G401.6 (cell line): ENCODE results near the gene HHAT.

Experiments used
- FAIRE-seq: peaks from 2 replicates; lab custom pipeline; 2012; peaks lifted over from hg19 to GRCh38; lab: Jason Lieb, UNC

Gene HHAT

DNA sequence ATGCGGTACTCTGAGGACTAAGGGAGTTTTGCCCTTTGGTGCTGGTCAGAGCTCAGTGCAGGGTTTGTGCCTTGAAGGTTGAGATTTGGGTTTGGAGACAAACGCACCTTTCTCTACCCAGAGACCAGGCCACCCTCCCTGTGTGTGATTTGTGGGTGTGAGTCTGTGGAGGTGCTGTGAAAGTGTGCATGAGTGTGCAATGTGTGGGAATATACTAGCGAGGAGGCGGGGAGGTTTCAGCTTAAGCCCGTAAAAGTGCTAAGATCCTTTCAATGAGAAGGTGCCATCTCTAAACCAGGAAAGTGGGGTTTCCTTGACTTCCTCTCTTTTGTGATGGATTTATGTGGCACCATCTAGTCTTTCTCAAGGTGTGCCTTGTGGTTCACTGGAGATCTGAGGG lies 225.7 kb downstream of the HHAT start:
- FAIRE-seq: no peak

DNA sequence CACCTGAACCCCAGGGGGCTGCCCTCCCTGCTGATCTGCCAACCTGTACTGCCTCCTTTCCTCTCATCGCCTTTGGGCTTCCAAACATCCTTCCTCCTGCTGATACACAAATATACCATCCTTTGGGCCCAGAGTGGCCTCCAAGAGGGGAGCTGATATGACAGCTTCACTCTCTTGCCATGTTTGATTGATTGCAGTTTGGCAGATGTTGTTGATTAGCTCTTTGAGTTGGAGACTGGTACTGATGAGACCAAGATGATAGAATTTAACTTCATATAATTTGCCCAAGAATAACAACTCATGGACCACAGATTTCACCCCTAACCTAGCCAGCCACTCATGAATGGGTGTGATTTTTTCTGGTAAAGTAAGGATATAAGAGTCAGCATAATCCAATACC lies 227.8 kb downstream of the HHAT start:
- no peak for FAIRE-seq

DNA sequence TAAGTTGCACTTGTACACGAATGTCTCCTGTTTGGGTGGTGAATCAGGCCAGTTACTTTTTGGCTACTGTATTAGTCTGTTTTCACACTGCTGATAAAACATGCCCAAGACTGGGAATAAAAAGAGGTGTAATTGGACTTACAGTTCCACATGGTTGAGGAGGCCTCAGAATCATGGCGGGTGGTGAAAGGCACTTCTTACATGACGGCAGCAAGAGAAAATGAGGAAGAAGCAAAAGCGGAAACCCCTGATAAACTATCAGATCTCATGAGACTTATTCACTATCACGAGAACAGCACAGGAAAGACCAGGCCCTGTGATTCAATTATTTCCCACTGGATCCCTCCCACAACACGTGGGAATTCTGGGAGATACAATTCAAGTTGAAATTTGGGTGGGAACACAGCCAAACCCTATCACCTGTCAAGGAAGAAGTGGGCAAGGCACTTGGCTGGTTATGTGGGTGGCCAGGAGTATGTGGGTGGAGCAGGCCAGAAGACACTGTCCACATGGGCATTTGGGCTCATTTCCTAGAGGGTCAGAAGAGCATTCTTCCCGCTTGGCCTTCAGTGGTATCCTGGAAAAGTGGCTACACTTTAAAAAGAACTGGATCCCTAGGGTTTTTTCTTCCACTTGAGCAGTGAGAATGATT lies 228.8 kb downstream of the HHAT start:
- no peak for FAIRE-seq

DNA sequence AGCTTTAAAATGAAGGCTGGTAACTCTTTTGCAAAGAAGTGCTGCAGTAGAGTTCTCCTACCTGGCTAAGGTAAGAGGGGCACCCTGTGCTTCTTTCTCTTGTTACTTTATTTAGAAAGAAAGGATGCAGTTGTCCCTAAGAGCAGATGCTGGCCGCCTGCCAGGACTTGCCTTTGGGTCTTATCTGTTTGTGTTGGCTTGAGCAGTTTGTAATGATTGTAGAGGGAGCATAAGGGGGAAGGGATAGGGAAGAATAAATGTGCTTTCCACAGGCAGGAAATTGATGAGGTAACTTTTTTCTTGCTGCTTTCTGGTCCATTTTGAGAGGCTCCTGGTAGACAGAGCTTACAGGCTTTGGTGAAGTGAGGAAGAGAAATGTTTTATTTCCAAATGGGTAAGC lies 229.6 kb downstream of the HHAT start:
- FAIRE-seq: no peak

DNA sequence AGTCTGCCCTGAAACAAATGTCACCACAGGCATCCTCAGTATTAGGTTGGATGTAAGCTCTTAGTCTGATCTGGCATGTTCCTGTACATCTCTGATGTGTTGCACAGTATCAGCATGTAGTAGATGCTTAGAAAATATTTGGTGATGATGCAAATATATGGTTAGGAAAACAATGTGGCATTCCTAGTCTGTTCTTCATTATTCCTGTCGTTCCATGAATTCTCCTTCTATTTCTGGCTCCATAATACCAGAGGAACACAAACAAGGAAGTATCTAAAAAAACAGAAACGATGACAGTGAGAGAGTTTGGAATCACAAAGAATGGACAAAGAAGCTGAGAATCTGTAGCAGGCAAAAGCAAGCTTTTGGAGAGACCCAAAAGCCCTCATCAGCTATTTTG lies 236.6 kb downstream of the HHAT start:
- FAIRE-seq: no peak

DNA sequence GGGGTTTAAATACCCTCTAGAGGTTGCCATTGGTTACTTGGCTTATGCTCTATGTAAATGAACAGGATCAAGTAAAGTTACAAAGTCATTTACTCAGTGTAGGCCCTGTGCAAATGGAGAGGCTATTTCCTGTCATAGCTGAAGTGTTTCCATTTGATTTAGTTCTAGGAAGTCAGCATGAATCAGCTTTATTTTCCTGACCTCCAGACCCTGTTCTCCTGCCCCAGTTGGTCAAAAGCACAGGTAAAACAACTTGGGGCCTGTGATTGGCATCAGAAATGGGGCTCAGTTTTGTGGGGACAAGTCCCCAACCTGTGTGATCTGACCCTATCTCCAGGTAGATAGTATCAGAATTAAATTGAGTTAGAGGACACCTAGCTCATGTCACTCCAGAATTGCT lies 239.9 kb downstream of the HHAT start:
- no peak for FAIRE-seq

DNA sequence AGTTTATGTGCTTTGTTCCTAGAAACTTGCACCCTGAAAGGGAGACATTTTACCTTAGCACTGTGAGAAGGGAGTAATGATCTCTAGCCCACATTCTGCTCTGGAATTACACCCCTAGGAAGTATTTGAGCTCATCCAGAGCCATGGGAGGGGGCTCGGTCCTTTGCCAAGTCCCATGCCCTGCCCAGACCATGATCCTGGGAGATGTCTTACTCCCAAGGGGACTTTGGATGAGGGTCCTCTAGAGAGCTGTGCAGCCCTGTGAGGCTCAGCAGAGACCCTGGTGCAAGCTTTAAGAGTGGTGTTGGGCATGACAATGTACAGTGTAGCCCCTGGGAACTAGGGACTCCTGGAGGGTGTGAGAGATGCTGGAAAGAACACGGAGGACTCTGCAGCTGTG lies 241.4 kb downstream of the HHAT start:
- FAIRE-seq: no peak

DNA sequence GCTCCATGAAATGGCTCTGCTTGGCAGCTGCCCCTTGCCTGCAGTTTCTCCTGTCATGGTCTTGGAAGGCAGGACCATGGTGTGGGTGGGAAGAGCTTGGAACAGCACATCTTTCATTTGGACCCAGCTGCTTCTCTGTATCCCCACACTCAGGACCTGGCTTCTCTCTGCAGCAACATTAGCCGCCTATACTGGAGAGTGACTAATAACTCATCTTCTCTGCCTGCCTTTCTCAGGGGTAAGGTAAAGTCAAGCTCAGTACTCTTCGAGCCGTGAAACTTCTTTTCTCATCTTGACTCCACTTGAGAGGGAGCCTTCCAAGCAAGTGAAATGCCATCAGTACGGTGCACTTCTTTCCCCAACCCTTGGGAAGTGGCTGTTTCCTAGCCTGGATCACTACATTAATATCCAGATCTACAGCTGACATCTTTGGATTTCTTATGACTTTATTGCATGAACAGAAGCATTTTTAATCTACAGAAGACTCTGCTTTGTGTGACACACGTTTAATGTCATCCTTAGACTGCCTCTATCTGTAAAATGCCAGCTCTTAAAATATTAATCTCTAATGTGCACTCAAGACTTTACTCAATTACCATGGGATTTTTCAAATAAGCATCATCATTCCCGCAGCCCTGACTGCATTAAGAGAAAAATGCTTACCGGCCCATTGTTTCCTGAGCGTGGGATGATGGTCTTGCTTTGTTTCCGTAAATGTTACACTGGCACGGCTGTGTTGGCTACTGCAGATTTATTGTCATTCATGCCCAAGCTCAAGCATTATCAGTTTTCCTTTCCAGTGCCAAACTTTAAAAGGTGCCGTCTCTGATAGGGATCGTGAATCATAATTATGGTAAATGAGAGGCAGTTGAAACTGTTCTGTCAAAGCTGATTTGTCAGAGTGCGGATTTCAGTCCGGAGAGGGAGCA lies 242.9 kb downstream of the HHAT start:
- FAIRE-seq: no peak

DNA sequence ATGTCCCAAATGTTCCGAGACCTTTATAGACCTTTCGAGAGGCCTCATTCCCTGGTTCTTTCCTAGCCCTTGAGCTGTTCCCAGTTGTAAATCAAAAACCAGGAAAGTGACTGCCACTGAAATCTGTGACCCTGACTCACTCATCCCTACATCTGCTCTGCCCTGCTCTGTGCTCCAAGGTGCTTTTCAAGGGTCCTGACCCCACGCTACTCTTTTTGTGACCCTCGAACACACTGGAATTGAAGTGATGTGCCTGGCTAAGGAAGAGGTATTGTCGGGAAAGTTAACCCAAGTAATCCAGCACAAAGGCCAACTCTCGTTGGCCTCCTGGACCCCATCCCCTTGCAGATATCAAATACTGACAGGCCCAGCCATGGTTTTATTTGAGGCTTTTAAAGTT lies 244.4 kb downstream of the HHAT start:
- no peak for FAIRE-seq

DNA sequence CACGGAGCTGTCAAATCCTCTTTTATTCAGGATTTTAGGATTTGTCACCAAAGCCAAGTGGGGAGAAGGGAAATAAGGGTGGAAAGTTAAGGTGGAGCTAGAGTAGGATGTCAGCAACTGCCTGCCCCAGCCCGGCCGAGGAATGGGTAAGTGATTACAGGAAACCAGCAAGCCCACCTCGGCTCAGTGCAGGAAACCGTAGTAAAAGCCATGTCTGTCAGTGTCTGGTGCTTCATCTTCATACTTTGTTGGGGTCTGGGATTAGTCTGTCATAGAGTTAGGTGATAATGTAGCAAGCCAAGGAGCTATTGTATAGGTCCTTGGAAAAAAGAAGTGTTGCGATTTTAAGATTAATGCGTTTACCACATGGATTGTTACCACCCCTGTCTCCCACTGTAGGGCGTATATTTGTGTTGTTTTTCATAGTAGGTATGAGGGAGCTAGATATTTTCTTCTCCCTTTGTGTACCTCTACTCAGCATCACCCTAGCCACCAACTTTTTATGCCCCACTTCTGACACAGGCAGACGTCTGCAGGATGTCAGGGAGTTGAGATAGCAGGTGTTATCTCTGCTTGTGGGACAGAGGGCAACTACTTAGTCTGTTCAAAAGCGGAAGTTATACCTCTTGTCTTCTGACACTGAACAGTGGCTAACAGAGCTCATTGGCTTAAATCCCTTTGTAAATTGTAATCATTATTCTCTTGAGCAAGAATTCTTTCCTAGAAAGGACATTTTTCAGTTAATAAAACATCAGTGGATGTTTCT lies 253.7 kb downstream of the HHAT start:
- no peak for FAIRE-seq

DNA sequence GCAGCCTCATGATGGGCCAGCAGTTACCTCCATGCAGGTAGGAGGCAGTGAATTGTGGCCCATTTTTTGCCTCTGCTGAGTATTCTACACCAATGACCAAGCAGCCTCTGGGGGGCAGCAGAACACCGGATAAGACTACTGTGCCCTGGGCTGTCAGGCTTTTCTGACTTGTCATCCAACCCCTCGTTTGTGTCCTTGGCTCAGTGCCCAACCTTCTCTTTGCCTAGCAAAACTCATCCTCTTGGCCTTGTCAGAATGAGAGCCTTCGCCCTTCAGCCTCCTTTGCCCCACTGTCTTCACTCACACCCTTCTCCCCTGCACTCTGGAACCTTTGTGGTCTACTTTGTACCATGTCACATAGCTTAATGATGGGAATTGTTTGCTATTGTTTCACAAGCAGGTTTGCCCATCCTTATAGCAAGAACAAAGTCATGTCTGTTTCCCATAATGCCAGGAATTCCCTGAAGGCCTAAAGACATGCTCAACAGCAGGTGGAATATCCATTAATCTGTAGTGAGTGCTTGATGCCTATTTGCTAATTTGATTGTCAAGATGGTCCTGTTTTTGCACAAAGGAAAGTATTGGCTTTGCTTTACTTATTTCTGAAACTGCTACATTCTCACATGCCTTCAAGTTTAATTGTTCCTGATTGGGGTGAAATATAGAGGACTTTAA lies 255.9 kb downstream of the HHAT start:
- FAIRE-seq: no peak

DNA sequence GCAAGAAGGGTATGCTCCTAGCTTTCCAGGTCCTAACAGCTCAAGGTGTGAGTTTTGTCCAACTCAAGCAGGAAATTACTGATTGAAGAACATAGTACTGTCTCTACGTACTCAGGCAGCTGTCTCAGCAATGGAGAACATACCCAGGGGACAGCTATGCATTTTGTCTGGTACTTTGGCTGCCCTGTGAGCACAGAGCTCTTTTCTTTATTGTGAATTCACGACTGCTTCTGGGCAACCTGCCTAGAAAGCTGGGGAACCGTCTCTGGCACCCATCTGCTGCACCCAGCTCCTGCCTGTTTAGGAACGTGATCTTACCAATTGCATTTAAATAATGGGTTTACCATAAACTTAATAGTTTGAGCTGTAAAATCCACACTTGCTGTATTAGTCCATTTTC lies 258.1 kb downstream of the HHAT start:
- no peak for FAIRE-seq

DNA sequence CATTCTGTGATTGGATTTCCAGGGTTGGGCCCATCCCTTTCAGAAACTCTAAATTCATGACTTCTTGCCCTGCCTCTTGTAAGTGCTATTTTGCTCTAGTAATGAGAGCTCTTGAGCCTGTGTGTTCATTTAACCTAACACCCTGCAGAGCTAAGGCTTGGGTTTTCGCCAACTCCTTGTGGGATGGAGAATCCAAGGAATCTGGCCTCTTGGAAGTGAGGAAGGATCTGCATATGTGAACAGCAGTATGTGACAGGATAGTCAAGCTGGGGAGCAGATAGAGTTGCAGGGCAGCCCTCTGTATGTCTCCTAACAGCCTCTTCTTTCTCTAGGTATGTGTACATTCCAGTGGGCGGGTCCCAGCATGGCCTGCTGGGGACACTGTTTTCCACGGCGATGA lies 258.9 kb downstream of the HHAT start:
- no peak for FAIRE-seq

DNA sequence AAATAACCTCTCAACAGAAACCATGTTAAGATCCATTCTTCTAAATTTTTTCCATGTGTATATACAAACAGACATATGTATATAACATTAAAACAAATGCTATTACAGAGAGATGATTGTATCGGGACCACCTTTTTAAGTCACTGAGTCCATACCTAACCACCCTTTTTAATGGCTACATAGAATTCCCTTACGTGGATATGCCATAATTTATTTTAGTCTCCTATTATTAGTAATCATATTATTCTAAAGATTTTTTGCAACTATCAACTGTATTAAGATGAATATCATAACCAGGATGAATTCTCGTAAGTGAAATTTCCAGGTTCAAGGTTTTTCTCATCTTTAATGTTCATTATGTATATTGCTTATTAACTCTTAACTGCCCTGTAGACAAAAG lies 259.7 kb downstream of the HHAT start:
- no peak for FAIRE-seq

DNA sequence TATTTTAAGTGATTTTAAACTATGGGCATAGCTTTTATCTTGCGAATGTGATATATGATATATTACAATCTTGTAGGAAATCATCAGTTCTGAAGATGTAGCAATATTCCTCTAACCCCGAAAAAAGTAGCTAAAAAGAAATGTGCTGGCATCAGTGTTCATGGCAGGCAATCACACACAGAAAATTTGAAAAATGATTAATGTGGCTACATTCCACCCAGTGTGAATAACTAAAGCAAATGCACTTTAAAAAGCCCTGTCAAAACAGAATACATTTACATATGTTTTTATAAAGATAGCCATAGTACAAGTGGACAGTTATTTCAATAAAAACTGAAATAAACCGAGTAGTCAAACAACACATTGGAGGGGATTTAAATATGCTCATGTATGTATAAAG lies 260.2 kb downstream of the HHAT start:
- no peak for FAIRE-seq

DNA sequence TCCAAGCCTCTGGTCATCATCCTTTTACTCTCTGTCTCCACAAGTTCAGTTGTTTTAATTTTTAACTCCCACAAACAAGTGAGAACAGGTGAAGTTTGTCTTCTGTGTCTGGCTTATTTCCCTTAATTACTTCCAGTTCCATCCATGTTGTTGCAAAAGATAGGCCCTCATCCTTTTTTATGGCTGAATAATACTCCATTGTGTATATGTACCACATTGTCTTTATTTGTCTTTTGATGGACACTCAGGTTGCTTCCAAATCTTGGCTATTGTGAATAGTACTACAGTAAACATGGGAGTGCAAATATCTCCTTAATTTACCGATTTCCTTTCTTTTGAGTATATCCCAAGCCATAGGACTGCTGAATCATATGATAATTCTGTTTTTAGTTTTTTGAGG lies 262.5 kb downstream of the HHAT start:
- no peak for FAIRE-seq

DNA sequence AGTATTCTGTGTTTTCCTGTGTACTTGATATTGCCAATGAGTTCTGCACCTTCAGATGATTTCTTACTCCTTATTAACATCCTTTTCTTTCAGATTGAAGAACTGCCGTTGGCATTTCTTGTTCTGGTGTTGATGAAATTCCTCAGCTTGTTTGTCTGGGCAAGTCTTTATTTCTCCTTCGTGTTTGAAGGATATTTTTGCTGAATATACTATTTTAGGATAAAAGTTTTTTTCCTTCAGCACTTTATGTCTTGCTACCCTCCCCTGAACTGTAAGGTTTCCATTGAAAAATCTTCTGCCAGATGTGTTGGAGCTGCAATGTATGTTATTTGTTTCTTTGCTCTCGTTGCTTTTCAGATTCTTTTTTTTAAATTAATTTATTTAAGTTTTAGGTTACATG lies 265.9 kb downstream of the HHAT start:
- FAIRE-seq: no peak

DNA sequence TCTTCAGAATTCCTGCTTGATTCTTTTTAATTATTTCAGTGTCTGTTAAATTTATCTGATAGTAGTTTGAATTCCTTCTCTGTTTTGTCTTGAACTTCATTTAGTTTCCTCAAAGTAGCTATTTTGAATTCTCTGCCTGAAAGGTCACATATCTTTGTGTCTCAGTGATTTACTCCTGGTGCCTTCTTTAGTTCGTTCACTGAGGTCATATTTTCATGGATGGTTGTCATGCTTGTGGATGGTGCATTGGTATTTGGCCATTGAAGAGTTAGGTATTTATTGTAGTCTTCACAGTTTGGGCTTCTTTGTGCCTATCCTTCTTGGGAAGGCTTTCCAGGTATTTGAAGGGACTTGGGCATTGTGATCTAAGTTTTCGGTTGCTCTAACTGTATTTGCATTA lies 267.9 kb downstream of the HHAT start:
- no peak for FAIRE-seq

DNA sequence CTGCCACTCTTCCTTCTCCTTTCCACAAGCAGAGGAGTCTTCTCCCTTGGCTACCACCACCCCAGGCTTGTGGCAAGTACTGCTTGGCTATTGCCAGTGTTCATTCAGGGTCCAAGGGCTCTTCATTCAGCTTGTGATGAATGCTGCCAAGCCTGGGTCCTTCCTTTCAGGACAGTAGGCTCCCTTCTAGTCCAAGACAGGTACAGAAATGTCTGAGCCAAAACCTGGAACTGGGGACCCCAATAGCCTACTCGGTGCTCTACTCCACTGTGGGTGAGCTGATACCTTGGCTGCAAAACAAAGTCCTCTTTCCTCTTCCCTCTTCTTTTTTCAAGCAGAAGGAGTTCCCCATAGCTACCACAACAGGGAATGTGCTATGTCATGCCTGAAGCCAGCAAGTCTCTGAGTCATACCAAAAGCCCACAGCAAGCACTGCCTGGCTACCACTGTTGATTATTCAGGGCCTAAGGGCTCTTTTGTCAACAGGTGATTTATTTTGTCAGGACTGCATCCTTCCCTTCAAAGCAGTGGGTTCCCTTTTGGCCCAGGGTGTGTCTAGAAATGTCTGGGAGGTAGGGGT lies 268.9 kb downstream of the HHAT start:
- FAIRE-seq: no peak

DNA sequence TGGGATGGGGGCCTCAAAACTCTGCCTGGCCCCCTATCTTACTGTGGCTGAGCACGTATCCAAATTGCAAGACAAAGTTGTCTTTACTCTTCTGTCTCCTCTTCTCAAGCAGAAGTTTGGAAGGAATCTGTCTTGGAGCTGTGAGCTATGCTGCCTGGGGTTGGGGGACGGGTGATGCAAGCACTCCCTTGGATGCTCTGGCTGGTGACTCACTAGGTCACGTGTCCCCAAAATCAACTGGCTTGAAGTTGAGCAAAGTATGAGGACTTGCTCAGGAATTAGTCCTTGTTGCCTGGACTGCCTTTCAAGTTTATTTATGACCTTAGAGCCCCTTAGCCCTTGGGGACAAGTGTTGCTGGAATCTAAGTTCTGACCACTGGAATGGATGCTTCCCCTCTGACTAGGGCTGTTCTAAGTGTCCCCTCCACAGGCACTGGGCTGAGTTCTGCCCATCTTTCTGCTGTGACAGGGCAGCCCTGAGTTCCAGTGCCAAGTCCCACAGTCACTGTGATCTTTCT lies 269.5 kb downstream of the HHAT start:
- no peak for FAIRE-seq

DNA sequence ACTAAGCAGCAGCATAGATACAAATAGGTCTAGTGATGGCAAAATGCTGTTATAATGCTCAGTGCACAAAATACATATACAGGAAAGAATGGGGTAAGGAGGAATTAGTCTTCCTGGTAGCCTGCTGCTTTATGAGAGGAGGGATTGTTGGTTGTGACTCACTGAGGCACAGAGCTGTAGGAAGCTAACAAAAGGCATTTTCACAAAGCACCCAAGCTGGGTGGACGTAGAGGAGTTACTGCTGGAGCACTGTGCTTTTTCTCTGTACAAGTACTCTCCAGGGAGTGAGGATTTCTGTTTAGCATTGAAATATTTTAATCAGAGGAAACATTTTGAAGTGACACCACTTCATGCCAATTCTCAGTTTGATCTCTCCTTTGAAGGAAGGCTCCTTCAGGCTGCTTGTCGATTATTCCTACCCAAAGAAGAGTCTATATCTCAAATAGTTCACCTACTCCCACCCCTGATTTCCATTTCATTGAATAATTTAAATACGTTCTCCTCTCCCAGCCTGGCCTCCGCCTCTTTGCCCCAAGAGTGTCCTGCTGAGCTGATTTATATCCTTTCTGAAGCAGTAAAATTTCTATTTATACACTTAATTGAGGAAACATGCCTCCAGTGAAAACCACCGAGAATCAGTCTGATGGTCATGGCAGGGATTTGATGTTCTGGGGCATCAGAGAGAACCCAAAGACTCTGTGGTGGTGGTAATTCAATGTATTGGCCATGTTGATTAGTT lies 271.9 kb downstream of the HHAT start:
- FAIRE-seq: no peak
